Measurements from ENCODE around the gene RPS6KA5.

RPS6KA5 gene

DNA sequence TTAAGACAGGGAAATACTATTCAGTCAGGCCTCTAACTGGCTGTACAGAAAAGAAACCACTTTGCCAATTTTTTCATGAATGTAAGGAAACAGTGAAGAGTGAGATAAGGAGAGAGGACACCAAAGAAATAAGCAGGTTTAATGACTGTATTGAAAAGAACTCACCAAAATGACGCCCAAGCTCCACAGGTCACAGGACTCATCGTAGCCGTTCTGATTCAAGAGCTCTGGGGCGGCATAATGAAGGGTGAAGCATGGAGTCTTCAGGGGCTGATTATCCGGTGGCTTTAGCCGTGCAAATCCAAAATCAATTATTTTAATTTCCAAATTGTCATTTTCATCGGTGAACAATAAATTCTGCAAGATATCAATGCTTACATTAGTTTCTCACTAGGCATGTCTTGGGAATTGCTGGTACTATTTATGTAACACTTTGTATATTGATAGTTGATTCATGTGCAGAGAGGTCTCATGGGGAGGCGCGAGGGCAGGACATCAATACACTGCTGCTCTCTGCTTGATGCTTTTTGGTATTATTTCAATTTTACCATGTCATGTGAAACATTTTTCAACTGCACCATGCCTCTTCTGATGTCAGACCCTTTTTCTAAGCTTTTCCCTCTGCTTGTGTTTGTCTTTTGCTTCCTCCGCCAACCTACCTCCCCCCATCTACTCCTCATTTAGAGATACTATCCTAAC lies 170.0 kb downstream of the RPS6KA5 start:
- TF ChIP-seq, protein P1, sequence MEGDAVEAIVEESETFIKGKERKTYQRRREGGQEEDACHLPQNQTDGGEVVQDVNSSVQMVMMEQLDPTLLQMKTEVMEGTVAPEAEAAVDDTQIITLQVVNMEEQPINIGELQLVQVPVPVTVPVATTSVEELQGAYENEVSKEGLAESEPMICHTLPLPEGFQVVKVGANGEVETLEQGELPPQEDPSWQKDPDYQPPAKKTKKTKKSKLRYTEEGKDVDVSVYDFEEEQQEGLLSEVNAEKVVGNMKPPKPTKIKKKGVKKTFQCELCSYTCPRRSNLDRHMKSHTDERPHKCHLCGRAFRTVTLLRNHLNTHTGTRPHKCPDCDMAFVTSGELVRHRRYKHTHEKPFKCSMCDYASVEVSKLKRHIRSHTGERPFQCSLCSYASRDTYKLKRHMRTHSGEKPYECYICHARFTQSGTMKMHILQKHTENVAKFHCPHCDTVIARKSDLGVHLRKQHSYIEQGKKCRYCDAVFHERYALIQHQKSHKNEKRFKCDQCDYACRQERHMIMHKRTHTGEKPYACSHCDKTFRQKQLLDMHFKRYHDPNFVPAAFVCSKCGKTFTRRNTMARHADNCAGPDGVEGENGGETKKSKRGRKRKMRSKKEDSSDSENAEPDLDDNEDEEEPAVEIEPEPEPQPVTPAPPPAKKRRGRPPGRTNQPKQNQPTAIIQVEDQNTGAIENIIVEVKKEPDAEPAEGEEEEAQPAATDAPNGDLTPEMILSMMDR (IDR thresholded peaks at IDR 0.05; ENCODE audit: borderline replicate concordance, control extremely low read depth, extremely low read depth, insufficient read depth, missing control alignments) = no peak

DNA sequence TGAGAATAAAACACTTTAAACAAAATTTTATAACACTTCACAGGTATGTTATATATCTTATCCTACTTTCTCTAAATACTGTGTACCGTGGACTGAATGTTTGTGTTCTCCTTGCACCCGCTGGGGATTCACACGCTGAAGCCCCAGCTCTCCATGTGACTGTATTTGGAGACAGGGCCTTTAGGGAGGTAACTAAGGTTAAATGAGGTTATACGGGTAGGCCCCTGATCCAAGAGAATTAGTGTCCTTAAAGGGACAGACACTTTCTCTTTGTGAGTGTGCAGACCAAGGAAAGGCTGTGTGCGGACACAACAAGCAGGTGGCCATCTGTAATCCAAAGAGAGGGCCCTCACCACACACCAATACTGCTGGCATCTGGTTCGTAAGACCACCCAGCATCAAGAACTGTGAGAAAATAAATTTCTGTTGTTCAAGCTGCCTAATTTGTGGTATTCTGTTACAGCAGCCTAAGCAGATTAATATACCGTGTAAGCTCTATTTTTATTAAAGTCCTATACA lies 174.1 kb downstream of the RPS6KA5 start:
- in situ Hi-C loops (cut with MboI; ENCODE audit: low sequenced_read_pairs, unreplicated experiment) = no loop called here
- TF ChIP-seq, protein P1 (IDR thresholded peaks at IDR 0.05; ENCODE audit: borderline replicate concordance, control extremely low read depth, extremely low read depth, insufficient read depth, missing control alignments) = no peak

More for the DNA sequence above, 170.0 kb downstream of the RPS6KA5 start:
- DNase-seq (ENCODE audit: low spot score) = no peak
- in situ Hi-C loops (cut with MboI; ENCODE audit: low sequenced_read_pairs, unreplicated experiment) = no loop called here

DNA sequence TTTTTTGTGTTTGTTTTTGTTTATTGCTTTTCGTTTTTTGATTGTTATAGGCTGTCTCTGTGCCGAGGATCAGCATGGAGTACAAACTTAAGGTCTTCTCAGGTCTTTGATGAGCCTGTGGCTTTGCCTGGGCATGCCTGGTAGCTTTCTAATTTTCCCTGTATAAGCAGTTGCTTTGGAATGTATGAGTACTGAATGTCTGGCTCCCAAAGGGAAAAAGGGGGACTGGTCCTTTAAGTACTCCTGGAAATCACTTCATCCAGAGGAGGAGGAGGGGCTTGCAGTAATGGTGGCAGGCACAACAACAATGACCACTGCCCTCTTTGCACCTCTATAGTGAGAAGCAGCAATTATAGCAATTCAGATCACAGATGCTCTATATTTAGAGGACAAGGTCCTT lies 176.7 kb downstream of the RPS6KA5 start:
- TF ChIP-seq, protein P1 (IDR thresholded peaks at IDR 0.05; ENCODE audit: borderline replicate concordance, control extremely low read depth, extremely low read depth, insufficient read depth, missing control alignments) = no peak
- DNase-seq (ENCODE audit: low spot score) = no peak
- in situ Hi-C loops (cut with MboI; ENCODE audit: low sequenced_read_pairs, unreplicated experiment) = no loop called here

More for the DNA sequence above, 174.1 kb downstream of the RPS6KA5 start:
- DNase-seq (ENCODE audit: low spot score) = no peak

DNA sequence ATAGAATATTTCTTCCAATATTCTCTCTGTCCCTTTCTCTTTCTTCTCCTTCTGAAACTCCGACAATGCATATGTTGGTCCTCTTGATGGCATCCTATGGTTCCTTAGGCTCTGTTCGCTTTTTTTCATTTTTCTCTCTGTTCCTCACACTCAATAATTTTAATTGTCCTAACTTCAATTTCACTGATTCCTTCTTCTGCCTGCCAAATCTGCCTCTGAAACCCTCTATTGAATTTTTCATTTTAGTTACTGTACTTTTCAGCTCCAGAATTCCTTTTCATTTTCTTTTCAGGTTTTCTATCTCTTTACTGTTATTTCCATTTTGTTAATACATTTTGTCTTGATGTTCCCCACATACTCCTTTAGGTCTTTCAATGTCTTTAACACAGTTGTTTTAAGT lies 177.2 kb downstream of the RPS6KA5 start:
- in situ Hi-C loops (cut with MboI; ENCODE audit: low sequenced_read_pairs, unreplicated experiment) = no loop called here
- DNase-seq (ENCODE audit: low spot score) = no peak
- TF ChIP-seq, protein P1 (IDR thresholded peaks at IDR 0.05; ENCODE audit: borderline replicate concordance, control extremely low read depth, extremely low read depth, insufficient read depth, missing control alignments) = no peak

DNA sequence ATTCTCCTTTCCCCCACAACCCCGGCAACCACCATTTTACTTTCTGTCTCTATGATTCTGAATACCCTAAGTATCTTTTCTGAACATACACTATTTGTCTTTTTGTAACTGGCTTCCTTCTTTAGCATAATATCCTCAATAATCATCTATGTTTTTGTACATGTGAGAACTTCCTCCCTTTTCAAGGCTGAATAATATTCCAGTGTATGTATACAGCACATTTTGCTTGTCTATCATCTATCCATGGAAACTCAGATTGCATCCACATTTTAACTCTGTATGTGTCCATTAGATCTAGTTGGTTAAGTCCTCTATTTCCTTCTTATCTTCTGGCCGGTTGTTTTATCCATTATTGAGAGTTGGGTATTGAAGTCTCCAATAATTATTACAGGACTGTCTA lies 180.2 kb downstream of the RPS6KA5 start:
- in situ Hi-C loops (cut with MboI; ENCODE audit: low sequenced_read_pairs, unreplicated experiment) = no loop called here
- DNase-seq (ENCODE audit: low spot score) = no peak
- TF ChIP-seq, protein P1 (IDR thresholded peaks at IDR 0.05; ENCODE audit: borderline replicate concordance, control extremely low read depth, extremely low read depth, insufficient read depth, missing control alignments) = no peak

DNA sequence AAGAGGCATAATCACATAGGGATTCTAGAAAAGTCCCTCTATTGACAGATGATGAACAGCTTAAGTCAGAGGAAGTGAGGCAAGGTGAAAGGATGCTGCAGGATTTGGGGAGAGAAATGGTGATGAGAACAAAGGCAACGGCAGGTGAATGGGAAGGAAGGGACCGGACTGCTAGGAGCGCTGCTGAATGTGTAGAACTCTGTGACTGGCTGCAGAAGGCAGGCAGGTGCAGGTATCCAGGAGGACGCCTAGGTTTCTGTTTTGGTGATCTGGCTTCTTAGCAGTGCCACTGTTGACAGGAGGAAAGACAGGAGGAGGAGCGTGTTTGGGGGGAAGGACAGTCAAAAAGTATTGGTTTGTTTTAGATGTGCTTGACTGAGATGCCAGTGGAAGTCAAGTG lies 185.8 kb downstream of the RPS6KA5 start:
- TF ChIP-seq, protein P1 (IDR thresholded peaks at IDR 0.05; ENCODE audit: borderline replicate concordance, control extremely low read depth, extremely low read depth, insufficient read depth, missing control alignments) = no peak
- in situ Hi-C loops (cut with MboI; ENCODE audit: low sequenced_read_pairs, unreplicated experiment) = no loop called here
- DNase-seq (ENCODE audit: low spot score) = no peak
